T-helper 17 cell (primary cell): ENCODE measurements around the gene POLR2B. TPM values are rescaled to one million over a fixed set of nuclear protein-coding genes. Genes with fewer than 3 reads are reported as not detected.
A peak's percentile ranks its signal among the peaks of the same experiment; 100 is the strongest.

Experiments
- ATAC-seq: fragments of 150-1000 bp; cut with Tn5 transposase; 2 replicates; pipeline ENCODE4 v1.10.0; 2021; ENCODE audit warnings: mild to moderate bottlenecking, moderate library complexity
- DNase-seq, 3 donors: peaks; one replicate each; pipeline versions ENCODE4 v3.0.0 to v3.0.0-alpha.2; 2020 to 2021
- H3K9me3 ChIP-seq: one replicate; pipeline ENCODE4 v1.7.0; 2013; ENCODE audit warnings: low read length, mild to moderate bottlenecking; ENCODE audit not compliant: control insufficient read depth, poor library complexity, severe bottlenecking
- H3K27ac Mint-ChIP-seq: one replicate; pipeline ENCODE4 v1.8.0; 2022; ENCODE audit warnings: mild to moderate bottlenecking, moderate library complexity, mixed read lengths
- H3K27me3 Mint-ChIP-seq: one replicate; pipeline ENCODE4 v1.8.0; 2022; ENCODE audit warnings: mixed read lengths
- H3K36me3 Mint-ChIP-seq: one replicate; pipeline ENCODE4 v1.8.0; 2022; ENCODE audit warnings: low read depth, mixed read lengths
- H3K4me1 Mint-ChIP-seq: one replicate; pipeline ENCODE4 v1.8.0; 2022; ENCODE audit warnings: mild to moderate bottlenecking, mixed read lengths
- H3K4me3 Mint-ChIP-seq: one replicate; pipeline ENCODE4 v1.8.0; 2022; ENCODE audit warnings: mild to moderate bottlenecking, moderate library complexity, mixed read lengths
- total RNA-seq, 4 donors: library from RNA in 2 of 4; stranded (reverse) in 2 of 4; gene quantifications; one replicate each; pipeline ENCODE4 v1.2.3 and lab custom pipeline; 2022 to 2026

Gene POLR2B
- total RNA-seq, 2 donors from 2014 or later: 77.7 to 88.2 TPM

DNA sequence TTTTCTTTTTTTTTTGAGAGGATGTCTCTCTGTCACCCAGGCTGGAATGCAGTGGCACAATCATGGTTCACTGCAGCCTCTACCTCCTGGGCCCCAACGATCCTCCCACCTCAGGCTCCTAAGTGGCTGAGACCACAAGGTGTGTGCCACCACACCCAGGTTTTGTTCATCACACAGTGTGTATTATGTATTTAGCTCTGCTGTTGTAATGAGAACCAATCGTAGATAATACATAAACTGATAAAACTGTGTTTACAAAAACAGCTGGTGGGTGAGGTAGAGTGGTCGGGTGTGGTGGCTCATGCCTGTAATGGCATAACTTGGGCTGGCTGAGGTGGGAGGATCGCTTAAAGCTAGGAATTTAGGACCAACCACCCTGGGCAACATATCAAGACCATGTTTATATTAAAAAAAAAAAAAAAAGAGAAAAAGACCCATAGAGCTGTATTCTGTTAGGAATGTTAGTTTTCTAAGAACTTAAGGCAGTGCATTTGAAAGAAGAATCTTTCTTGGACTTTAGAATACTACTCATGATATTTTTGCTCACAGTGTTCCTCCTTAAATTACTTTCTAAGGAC, 34.9 kb downstream of the POLR2B start:
- no peak for ATAC-seq
- Mint-ChIP-seq H3K27me3 (no peaks in the 10 kb centered on the region), H3K36me3 (peaks cover 21% of the 10 kb centered on the region), H3K4me1 (peaks cover 18% of the 10 kb centered on the region), H3K27ac (no peak overlapping the region), H3K4me3 (no peak overlapping the region)
- no peaks in the 10 kb centered on the region for H3K9me3 ChIP-seq
- no peak for DNase-seq

GRCh38 chr4:57018980-57019379, 40.3 kb downstream of the POLR2B start:
- Mint-ChIP-seq H3K4me1 (peaks cover 13% of the 10 kb centered on the region), H3K4me3 (no peak overlapping the region), H3K27me3 (no peaks in the 10 kb centered on the region), H3K36me3 (peaks cover 19% of the 10 kb centered on the region), H3K27ac (peak overlapping the region; percentile 14)
- ATAC-seq (no peak), DNase-seq (no peak)
- no peaks in the 10 kb centered on the region for H3K9me3 ChIP-seq

DNA sequence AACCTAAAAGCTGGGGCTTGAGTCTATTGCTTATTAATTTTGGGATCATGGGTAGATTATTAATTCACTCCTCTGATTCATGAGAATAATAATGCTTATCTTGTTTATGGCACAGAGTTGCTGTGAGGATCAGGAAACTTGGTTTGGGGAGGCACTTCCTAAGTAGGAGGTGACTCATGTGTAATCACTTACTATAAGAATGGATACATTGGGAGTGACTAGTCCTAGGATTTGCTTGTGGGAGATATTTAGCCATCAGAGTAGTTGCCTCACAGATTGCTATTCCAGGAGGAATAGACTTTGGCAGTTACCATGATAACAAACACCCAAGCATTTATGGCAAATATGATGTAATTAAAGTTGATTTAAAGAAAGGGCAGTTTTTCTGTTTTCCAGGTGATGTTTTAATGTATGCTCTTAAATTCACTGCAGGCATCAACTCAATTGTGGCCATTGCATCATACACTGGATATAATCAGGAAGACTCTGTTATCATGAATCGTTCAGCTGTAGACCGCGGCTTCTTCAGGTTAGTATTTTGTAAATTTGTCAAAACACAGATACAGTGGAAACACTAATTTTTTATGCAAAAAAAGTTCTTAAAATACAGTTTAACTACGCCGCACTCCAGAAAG, 41.9 kb downstream of the POLR2B start:
- DNase-seq (no peak), ATAC-seq (no peak)
- H3K27me3 Mint-ChIP-seq: no peaks in the 10 kb centered on the region
- H3K9me3 ChIP-seq: no peaks in the 10 kb centered on the region
- peaks cover 13% of the 10 kb centered on the region for H3K4me1 Mint-ChIP-seq
- H3K27ac Mint-ChIP-seq: no peak overlapping the region
- no peak overlapping the region for H3K4me3 Mint-ChIP-seq
- H3K36me3 Mint-ChIP-seq: peaks cover 16% of the 10 kb centered on the region

- peaks cover 8% of the 10 kb centered on the region for H3K4me1 Mint-ChIP-seq
These were observed 44.4 kb downstream of the POLR2B start for GRCh38 chr4:57023104-57023503.

DNA sequence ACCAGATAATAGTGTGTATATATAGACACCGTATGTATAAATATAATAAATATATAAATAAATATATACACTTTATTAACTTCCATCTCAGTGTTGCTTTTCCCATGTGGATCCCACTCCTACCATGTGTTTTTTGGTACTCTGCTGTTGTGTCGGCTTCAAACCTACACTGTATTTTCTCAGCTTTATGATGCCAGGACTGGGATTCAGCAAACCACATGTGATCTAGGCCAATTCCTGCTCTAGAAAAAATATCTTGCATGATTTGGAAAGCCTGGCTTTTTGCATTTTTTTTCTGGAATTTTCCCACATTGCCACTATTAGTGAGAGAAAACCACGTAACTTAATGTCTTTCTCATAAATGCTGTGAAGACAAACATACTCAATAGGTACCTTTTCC, 55.8 kb downstream of the POLR2B start:
- Mint-ChIP-seq H3K27ac (no peak overlapping the region), H3K4me1 (peaks cover 2% of the 10 kb centered on the region), H3K27me3 (peaks cover 9% of the 10 kb centered on the region), H3K4me3 (no peak overlapping the region), H3K36me3 (peaks cover 3% of the 10 kb centered on the region)
- no peak for ATAC-seq
- DNase-seq: no peak
- H3K9me3 ChIP-seq: no peaks in the 10 kb centered on the region

More at GRCh38 chr4:57023104-57023503, 44.4 kb downstream of the POLR2B start:
- H3K27me3 Mint-ChIP-seq: no peaks in the 10 kb centered on the region
- H3K27ac Mint-ChIP-seq: no peak overlapping the region
- H3K9me3 ChIP-seq: no peaks in the 10 kb centered on the region
- H3K4me3 Mint-ChIP-seq: no peak overlapping the region
- DNase-seq: no peak
- no peak for ATAC-seq
- peaks cover 14% of the 10 kb centered on the region for H3K36me3 Mint-ChIP-seq

DNA sequence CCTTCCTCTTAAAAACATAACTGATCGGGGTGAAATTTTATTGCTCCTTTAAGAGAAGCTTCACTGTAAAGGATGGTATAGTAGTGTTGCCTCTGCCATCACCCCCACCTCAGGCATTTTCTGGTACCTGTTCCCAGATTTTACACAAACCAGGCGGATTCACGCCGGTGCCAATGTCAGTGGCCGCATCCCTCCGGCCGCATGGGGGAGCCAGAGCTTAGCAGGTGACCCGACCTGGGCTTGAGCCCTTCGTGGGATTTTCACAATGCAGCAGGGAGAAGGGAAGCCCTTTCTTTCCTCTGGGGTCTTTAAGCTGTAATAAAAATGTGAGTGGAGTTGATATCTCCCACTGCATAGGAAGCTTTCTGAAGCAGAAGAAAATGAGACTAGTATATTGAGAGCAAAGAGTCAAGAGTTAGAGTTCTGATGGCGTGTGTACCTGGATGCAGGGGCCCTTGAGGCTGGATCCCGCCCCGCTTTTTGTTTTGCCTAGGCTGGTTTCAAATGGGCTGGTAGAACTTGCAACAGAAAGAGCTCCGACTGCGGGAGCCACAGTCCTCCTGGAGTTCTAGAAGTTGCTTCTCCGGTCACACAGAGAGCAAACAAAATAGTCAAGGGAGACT, 59.4 kb downstream of the POLR2B start:
- no peak overlapping the region for H3K4me3 Mint-ChIP-seq
- H3K4me1 Mint-ChIP-seq: no peaks in the 10 kb centered on the region
- H3K27me3 Mint-ChIP-seq: peaks cover 27% of the 10 kb centered on the region
- H3K27ac Mint-ChIP-seq: peak overlapping the region; percentile 19
- ATAC-seq: no peak
- DNase-seq: no peak
- H3K9me3 ChIP-seq: no peaks in the 10 kb centered on the region
- no peaks in the 10 kb centered on the region for H3K36me3 Mint-ChIP-seq

DNA sequence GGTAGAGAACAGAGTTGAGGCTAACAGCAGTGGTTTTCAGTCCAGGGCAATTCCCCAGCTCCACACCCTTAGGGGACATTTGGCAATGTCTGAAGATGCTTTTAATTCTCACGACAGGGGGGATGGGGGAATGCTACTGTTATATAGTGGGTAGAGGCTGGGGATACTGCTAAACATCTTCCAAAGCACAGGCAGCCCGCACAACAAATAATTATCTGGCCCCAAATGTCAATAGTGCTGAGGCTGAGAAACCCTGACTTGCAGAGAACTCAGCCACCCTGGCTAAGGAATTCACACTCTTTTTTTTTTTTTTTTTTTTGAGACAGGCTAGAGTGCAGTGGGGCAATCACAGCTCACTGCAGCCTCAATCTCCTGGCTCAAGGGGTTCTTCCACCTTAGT, 60.6 kb downstream of the POLR2B start:
- Mint-ChIP-seq H3K36me3 (no peaks in the 10 kb centered on the region), H3K27ac (no peak overlapping the region), H3K4me3 (no peak overlapping the region), H3K4me1 (no peaks in the 10 kb centered on the region), H3K27me3 (peaks cover 35% of the 10 kb centered on the region)
- H3K9me3 ChIP-seq: no peaks in the 10 kb centered on the region
- DNase-seq (no peak), ATAC-seq (no peak)

DNA sequence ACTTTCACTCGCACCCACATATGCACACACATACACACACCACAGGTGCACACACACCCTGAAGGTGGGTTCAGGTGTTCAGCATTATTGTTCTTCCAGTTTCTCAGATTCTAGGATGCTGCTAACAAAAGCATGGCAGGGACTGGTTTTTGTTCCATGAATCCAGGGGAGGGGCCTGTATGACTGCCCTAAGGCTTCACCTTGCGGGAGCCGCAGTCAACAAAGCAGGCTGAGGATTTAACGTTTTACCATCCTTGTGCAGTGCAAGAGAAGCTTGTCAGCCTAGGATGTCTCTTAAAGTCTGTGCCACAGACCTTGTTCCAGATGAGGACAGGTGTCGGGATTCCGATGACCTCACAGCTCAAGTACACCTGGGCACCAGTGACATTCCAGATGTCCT, 61.8 kb downstream of the POLR2B start:
- DNase-seq: no peak
- Mint-ChIP-seq H3K27ac (no peak overlapping the region), H3K36me3 (no peaks in the 10 kb centered on the region), H3K4me1 (no peaks in the 10 kb centered on the region), H3K27me3 (peaks cover 42% of the 10 kb centered on the region), H3K4me3 (no peak overlapping the region)
- no peak for ATAC-seq
- H3K9me3 ChIP-seq: no peaks in the 10 kb centered on the region

GRCh38 chr4:57041020-57041419, 62.3 kb downstream of the POLR2B start:
- Mint-ChIP-seq H3K4me3 (no peak overlapping the region), H3K27ac (no peak overlapping the region), H3K27me3 (peaks cover 46% of the 10 kb centered on the region), H3K4me1 (no peaks in the 10 kb centered on the region), H3K36me3 (no peaks in the 10 kb centered on the region)
- no peak for DNase-seq
- H3K9me3 ChIP-seq: no peaks in the 10 kb centered on the region
- ATAC-seq: no peak

DNA sequence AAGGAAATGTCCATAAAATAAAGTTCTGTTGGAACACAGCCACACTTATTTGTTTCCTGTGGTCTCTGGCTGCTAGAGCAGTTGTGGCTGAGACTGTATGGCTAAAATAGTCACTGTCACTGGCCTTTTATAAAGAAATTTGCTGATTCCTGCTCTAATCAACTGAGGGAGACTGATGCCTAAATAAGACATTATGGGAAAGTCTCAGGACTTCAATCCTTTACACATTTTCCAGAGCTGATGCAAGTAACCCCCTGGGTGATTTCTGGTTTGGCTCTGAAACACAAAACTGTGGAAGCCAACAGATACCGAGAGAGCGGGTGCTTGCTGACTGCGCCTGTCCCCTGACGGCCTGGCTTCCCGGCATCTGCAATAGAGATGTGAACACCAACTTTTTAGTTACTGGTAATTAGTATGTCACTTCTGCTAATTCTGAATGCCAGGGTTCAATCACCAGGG, 64.0 kb downstream of the POLR2B start:
- ATAC-seq (no peak), DNase-seq (no peak)
- peaks cover 54% of the 10 kb centered on the region for H3K27me3 Mint-ChIP-seq
- no peak overlapping the region for H3K27ac Mint-ChIP-seq
- H3K4me3 Mint-ChIP-seq: no peak overlapping the region
- no peaks in the 10 kb centered on the region for H3K36me3 Mint-ChIP-seq
- H3K4me1 Mint-ChIP-seq: no peaks in the 10 kb centered on the region
- H3K9me3 ChIP-seq: no peaks in the 10 kb centered on the region

DNA sequence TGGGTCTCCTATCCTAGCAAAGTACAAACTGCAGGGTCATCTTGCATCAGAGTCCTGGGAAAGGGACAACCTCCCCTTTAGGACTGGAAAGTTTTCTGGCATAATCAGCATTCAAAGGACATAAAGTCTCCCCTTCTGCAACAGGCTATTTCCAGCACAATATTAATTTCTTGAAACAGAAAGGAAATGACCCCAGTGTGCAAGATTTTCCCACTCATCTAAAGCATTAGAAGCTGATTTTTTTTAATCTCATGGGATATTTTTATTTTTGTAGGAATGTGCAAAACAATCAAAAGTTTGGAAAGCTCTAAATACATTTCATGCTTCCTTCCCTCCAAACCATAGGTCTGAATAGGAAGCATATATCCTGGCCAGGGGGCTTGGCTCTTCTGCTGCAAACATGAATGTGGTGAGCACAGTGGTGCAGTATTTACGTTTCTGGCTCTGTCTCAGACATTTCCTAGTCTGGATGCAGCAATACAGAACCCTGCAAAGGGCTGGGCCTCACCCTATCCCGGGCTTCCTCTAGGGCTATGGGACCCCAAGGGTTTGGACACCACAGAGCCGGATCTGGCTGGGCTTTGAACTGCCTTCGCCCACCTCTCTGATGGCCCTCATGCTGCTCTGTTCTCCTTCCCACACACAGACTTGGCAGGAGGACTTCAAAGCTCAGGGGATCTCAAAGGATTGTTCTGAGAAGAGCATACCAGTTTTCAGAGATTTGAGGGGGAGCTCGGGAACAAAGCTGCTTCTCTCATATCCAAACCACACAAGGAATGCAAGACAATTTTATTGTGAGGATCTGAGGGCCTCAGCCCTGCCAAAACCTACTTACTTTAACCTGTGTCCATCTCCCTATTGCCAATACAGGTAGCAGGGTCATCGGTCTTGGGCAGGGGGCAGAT, 64.9 kb downstream of the POLR2B start:
- Mint-ChIP-seq H3K4me3 (no peak overlapping the region), H3K36me3 (no peaks in the 10 kb centered on the region), H3K27me3 (peaks cover 46% of the 10 kb centered on the region), H3K27ac (no peak overlapping the region), H3K4me1 (no peaks in the 10 kb centered on the region)
- no peak for DNase-seq
- ATAC-seq: no peak
- H3K9me3 ChIP-seq: no peaks in the 10 kb centered on the region

GRCh38 chr4:57044279-57044678, 65.6 kb downstream of the POLR2B start:
- Mint-ChIP-seq H3K36me3 (peaks cover 2% of the 10 kb centered on the region), H3K27me3 (peaks cover 46% of the 10 kb centered on the region), H3K4me3 (no peak overlapping the region), H3K4me1 (no peaks in the 10 kb centered on the region), H3K27ac (no peak overlapping the region)
- ATAC-seq (no peak), DNase-seq (no peak)
- no peaks in the 10 kb centered on the region for H3K9me3 ChIP-seq

- DNase-seq: no peak
- H3K4me1 Mint-ChIP-seq: no peaks in the 10 kb centered on the region
- no peak overlapping the region for H3K4me3 Mint-ChIP-seq
- ATAC-seq: no peak
- H3K27ac Mint-ChIP-seq: no peak overlapping the region
- peaks cover 41% of the 10 kb centered on the region for H3K27me3 Mint-ChIP-seq
- H3K36me3 Mint-ChIP-seq: peaks cover 2% of the 10 kb centered on the region
- no peaks in the 10 kb centered on the region for H3K9me3 ChIP-seq
These were observed 66.3 kb downstream of the POLR2B start for GRCh38 chr4:57044996-57045395.
